Liver (tissue), 3 donors: ENCODE data around the gene TIMD4.

Experiments used
- CTCF ChIP-seq: fragments of 150-350 bp; IDR thresholded peaks from 2 replicates; pipeline ENCODE4 v1.5.1; 2017; ENCODE audit warnings: improper control_type of control experiment, low read depth, low read length; ENCODE audit not compliant: missing input control
- EGR1 ChIP-seq, 2 donors: IDR thresholded peaks; 2 replicates each; pipeline ENCODE4 v1.6.1; 2016 to 2018; ENCODE audit warnings: antibody characterized with exemption in 2 of 2, low read depth in 2 of 2
- GABPA ChIP-seq, 2 donors: IDR thresholded peaks in 1 of 2; conservative IDR thresholded peaks in 1 of 2; 2 replicates each; pipeline ENCODE4 v1.6.1; 2016; ENCODE audit warnings: antibody characterized with exemption in 2 of 2, mild to moderate bottlenecking in 1 of 2, moderate library complexity in 1 of 2
- HNF4G ChIP-seq: IDR thresholded peaks from 2 replicates; pipeline ENCODE4 v1.6.1; 2016; ENCODE audit warnings: antibody characterized with exemption
- YY1 ChIP-seq: IDR thresholded peaks from 2 replicates; pipeline ENCODE4 v1.6.1; 2016; ENCODE audit warnings: antibody characterized with exemption, mild to moderate bottlenecking
- donor health status: healthy.
- donor health status: healthy.

- TF ChIP-seq CTCF (no peak), HNF4G (no peak), YY1 (no peak), EGR1 (IDR thresholded peaks at IDR 0.05; ENCODE audit: low read depth in 2 of 2) (no peak), GABPA (IDR thresholded peaks at IDR 0.05 in 1 of 2, conservative IDR thresholded peaks at IDR 0.05 in 1 of 2) (no peak)
These were observed 12.3 kb downstream of the TIMD4 start for GRCh38 chr5:156950716-156951115.
